SW480 (cell line): ENCODE data around the gene COL11A2.

Experiments
- DNase-seq: peaks from one replicate; pipeline ENCODE4 v3.0.0-alpha.2; 2016; ENCODE audit warnings: low spot score

The COL11A2 gene

DNA sequence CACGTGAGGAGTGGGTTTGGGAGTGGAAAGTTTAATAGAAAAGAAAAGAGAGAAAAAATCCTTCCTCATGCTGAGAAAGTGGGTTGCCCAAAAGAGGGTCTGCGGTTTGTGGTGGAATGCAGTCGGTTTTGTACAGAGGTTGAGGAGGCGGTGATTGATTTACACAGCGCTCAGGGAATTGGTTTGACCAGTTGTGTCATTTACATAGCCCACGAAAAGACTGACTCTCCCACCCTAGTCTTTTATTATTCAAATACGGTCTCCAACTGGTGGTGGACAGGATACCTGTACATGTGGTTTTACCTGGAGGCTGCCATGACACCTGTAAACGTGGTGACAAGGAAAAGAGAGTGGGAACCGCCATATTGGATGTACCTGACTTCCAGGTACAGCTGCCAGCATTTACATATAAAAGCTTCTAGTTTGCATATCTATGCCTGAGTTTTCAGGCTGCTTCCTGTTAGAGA is 74.4 kb downstream of the COL11A2 start:
- no peak for DNase-seq

DNA sequence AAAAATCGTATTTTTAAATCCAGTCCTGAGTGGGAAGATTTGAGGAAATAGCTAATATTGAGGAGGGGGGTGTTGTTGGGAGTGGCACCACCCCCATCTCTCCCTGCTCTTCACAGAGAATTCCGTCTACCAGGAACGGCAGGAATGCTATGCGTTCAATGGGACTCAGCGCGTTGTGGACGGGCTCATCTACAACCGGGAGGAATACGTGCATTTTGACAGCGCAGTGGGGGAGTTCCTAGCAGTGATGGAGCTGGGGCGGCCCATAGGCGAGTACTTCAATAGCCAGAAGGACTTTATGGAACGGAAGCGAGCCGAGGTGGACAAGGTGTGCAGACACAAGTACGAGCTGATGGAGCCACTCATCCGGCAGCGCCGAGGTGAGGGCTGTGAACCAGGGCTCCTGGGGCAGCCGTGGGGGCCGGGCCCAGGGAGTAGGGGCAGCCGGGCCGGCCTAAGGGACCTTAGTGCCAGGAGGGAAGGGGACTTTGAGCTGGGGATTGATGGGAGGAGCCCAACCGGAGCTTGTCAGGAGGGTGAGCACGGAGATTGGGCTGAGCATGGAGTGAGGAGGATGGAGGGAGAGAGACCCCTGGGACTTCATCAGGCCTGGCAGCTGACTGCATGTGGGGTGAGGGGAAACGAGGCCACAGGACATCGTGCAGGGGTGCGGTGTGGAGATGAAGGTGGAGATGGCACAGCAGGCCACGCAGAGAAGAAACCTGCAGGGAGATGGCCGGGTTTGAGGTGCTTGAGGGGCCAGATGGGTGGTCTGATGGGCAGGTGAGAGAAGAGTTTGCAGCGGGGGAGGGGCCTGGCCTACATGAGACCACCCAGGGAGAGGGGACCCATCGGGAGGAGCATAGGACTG is 75.2 kb downstream of the COL11A2 start:
- DNase-seq = peak; percentile 11

DNA sequence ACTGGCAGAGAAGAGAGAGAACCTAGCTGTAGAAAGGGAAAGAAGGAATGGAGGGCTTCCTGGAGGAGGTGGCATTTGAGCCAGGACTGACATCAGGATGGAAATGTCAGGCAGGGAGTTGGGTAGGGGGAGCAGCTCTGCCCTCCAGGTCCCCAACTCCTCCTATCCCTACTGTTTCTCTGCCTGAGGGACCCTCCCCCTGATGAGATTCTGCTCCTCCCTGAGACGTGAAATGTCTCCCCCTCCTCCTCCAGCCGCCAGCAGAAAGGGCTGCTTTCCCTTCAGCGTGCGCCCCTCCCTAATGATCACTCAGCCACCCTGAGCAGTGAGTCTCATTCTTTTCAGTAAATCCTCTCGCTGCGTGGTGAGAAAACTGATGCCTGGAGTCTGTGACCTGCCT is 75.8 kb downstream of the COL11A2 start:
- no peak for DNase-seq

DNA sequence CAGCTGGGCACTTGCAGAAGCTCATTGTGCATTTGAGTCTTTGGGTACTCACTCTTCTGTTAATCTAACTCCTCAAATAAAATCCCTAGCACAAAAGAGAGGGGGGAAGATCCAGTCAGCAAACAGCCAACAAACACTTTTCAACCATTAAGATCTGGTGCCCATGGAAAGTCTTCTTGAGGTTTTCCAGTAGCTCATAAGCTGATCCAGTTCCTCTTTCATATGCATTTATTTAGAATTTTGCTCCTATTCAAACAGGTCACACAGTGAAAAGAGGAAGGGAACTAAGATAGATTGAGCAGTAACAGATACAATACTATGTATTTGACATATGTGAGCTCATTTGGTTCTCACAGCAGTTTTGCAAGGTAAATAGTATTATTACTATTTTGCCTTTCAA is 77.9 kb downstream of the COL11A2 start:
- DNase-seq = no peak

DNA sequence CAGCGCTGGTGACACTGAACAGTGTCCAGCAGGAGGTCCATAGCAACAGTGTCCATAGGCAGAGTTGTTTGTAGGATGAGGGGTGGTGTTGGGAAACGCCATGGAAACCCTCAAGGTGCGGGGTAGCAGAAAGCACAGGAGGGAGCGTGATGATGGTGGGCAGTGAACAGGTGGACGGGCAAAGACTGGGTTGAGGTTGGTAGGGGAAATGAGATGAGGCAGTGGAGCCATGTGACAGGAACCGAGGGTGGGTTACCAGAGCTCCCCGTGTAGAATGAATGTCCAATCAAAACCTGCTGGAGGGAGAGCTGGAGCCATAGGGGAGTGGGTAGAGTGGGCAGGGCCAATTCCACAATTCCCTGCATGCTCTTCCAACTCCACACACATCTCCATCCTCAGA is 78.5 kb downstream of the COL11A2 start:
- DNase-seq = no peak
